GM12875 (cell line): ENCODE measurements around the gene SMYD4.
"Not testable (repeated sequence)": the region's sequence is repeated elsewhere in the genome, so short reads cannot be mapped to it uniquely, and the experiment has no call there.

ENCODE experiments used
- H3K4me3 ChIP-seq: one replicate; pipeline ENCODE4 v1.5.1; 2011; ENCODE audit warnings: low read depth, low read length, control low read depth
- TF ChIP-seq, protein P1 (sequence below): IDR thresholded peaks from 2 replicates; pipeline ENCODE4 v1.5.1; 2011; ENCODE audit warnings: low read depth, mild to moderate bottlenecking, control low read depth, inconsistent platforms, low read length, moderate library complexity, borderline replicate concordance; ENCODE audit not compliant: insufficient read depth

SMYD4 gene

GRCh38 chr17:1767358-1767757 is 62.3 kb downstream of the SMYD4 start:
- H3K4me3 ChIP-seq = no peak overlapping the region
- TF ChIP-seq, protein P1, sequence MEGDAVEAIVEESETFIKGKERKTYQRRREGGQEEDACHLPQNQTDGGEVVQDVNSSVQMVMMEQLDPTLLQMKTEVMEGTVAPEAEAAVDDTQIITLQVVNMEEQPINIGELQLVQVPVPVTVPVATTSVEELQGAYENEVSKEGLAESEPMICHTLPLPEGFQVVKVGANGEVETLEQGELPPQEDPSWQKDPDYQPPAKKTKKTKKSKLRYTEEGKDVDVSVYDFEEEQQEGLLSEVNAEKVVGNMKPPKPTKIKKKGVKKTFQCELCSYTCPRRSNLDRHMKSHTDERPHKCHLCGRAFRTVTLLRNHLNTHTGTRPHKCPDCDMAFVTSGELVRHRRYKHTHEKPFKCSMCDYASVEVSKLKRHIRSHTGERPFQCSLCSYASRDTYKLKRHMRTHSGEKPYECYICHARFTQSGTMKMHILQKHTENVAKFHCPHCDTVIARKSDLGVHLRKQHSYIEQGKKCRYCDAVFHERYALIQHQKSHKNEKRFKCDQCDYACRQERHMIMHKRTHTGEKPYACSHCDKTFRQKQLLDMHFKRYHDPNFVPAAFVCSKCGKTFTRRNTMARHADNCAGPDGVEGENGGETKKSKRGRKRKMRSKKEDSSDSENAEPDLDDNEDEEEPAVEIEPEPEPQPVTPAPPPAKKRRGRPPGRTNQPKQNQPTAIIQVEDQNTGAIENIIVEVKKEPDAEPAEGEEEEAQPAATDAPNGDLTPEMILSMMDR = no peak

DNA sequence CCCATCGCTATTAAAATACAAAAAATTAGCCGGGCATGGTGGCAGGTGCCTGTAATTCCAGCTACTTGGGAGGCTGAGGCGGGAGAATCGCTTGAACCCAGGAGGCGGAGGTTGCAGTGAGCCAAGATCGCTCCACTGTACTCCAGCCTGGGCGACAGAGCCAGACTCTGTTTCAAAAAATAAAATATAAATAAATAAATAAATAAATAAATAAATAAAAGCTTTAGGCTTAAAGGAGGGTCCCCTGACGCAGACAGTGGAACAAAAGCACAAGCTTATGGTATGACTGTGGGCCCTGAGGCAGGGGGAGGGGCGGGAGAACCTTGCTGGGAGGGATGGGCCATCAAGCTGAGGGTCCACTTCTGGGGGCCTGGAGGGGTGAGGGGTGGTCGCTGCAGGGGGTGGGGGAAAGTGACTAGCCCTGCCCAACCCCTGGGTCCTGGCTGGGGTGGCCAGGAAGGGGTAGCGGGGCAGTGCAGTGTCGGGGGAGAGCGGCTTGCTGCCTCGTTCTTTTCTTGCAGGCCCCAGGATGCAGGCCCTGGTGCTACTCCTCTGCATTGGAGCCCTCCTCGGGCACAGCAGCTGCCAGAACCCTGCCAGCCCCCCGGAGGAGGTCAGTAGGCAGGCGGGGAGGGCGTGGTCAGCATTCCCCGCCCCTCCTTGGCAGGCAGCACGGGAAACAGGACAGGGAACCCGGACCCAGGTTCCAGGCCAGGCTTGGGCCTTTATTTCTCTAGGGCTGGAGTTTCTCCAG is 63.1 kb downstream of the SMYD4 start:
- TF ChIP-seq, protein P1 = no peak
- no peak overlapping the region for H3K4me3 ChIP-seq

GRCh38 chr17:1765576-1765975 is 64.1 kb downstream of the SMYD4 start:
- TF ChIP-seq, protein P1 = no peak
- H3K4me3 ChIP-seq = no peak overlapping the region

DNA sequence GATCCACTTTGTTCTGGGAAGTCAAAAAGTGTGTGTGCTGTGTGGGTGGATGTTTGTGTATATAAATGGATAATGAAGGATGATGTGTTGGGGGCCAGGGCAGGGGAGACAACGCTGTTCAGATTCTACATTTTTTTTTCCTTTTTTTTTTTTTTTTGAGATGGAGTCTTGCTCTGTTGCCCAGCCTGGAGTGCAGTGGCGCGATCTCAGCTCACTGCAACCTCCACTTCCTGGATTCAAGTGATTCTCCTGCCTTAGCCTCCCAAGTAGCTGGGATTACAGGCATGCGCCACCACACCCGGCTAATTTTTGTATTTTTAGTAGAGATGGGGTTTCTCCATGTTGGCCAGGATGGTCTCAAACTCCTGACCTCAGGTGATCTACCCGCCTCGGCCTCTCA is 65.0 kb downstream of the SMYD4 start:
- H3K4me3 ChIP-seq = not testable (repeated sequence)

- TF ChIP-seq, protein P1 = no peak
- H3K4me3 ChIP-seq = no peak overlapping the region
Observed at GRCh38 chr17:1764284-1764683, 65.4 kb downstream of the SMYD4 start.

DNA sequence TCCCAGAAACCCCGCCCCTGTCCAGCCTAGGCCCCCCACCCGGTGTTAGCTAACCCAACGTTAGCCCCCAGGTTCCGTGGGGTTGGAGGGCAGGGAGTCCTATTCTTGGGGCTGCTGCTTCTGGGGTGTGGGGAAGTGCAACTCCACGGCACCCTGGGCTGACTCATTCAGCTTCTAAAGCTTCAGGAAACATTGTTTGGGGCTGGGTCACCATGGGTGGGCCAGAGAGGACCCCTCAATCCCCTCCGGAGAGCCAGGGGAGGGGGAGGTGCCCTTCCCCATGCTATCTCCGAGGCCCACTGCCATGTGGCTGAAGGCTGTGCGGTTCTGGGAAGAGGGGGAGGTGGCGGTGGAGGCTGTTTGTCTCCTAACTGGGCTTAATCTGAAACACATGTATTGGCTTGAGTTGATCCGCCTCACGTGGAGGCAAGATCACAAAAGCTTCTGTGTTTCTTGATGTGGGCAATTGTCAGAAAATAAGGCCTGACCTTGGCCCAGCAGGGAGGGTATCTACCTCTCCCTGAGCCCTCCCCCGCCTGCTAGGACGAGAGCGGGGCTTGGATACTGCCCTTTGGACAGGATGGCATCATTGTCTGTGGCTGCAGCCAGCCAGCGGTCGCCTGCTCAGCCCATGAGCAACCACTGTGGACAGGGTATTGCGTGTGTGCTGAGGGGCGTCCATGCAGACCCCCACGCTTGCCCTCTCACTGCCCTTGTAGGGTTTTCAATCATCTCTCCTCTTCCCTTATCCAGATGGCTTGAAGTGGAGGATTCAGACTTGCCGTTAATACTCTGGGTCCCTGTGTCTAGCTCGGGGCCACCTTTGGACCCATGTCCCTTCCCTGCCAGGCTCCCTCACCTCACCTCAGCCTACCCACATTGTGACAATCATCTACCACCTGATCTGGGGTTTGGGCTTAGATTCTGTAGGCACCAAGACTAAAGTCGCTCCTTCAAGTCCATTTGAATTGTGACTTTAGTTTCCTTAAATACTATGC is 66.5 kb downstream of the SMYD4 start:
- H3K4me3 ChIP-seq = no peak overlapping the region
- TF ChIP-seq, protein P1 = no peak

DNA sequence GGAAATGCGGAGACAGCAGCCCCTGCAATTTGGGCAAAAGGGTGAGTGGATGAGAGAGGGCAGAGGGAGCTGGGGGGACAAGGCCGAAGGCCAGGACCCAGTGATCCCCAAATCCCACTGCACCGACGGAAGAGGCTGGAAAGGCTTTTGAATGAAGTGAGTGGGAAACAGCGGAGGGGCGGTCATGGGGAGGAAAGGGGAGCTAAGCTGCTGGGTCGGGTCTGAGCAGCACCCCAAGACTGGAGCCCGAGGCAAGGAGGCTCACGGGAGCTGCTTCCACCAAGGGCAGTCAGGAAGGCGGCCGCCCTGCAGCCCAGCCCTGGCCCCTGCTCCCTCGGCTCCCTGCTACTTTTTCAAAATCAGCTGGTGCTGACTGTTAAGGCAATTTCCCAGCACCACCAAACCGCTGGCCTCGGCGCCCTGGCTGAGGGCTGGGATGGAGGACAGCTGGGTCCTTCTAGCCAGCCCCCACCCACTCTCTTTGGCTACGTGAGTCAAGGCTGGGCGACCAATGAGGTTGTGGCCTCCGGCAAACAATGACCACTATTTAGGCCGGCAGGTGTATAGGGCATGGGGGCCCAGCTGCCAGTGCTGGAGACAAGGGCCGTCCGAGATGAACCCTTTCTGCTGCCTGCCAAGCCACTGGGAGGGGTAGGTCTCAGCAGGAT is 67.3 kb downstream of the SMYD4 start:
- no peak overlapping the region for H3K4me3 ChIP-seq
- TF ChIP-seq, protein P1 = no peak
